Stomach (tissue), 9 donors: Measurements from ENCODE around the gene MCTP2. TPM values are rescaled to one million over a fixed set of nuclear protein-coding genes. Genes with fewer than 3 reads are reported as not detected.

ENCODE experiments used
- DNase-seq, 2 donors: peaks; one replicate each; pipeline versions ENCODE4 v3.0.0 to v3.0.0-alpha.2; 2013 to 2019
- H3K27ac ChIP-seq, 5 donors: fragments of 200-600 bp in 4 of 5; sonication (generic) in 4 of 5; one replicate each; pipeline ENCODE4 v1.5.1; 2013 to 2019; ENCODE audit warnings: mild to moderate bottlenecking in 1 of 5, moderate library complexity in 1 of 5
- H3K27me3 ChIP-seq, 3 donors: fragments of 200-600 bp; sonication (generic); one replicate each; pipeline ENCODE4 v1.5.1; 2017 to 2019; ENCODE audit warnings: mixed run types in 1 of 3
- H3K36me3 ChIP-seq, 4 donors: fragments of 200-600 bp; sonication (generic); 1 replicate in 3 of 4; 2 replicates in 1 of 4; pipeline ENCODE4 v1.5.1; 2016 to 2019
- H3K4me1 ChIP-seq, 4 donors: fragments of 200-600 bp; sonication (generic); one replicate each; pipeline ENCODE4 v1.5.1; 2016 to 2019
- H3K4me3 ChIP-seq, 4 donors: fragments of 200-600 bp; sonication (generic) in 3 of 4; one replicate each; pipeline ENCODE4 v1.5.1; 2016 to 2019; ENCODE audit warnings: mild to moderate bottlenecking in 1 of 4
- H3K9me3 ChIP-seq, 4 donors: fragments of 200-600 bp; sonication (generic); one replicate each; pipeline ENCODE4 v1.5.1; 2016 to 2019
- CTCF ChIP-seq, 7 experiments: fragments of 450-650 bp in 4 of 7; fragments of 200-600 bp in 3 of 7; sonication (generic) in 3 of 7; IDR thresholded peaks; one replicate each; pipeline ENCODE4 v1.5.1; 2016 to 2019; ENCODE audit warnings: antibody characterized with exemption in 7 of 7, control low read depth in 2 of 7, mild to moderate bottlenecking in 1 of 7
- EP300 ChIP-seq: sonication (generic); formaldehyde crosslinking; IDR thresholded peaks from one replicate; pipeline ENCODE4 v1.6.1; 2017; ENCODE audit warnings: antibody characterized with exemption
- POLR2A ChIP-seq, 4 donors: fragments of 450-650 bp; IDR thresholded peaks; one replicate each; pipeline ENCODE4 v1.6.1; 2016; ENCODE audit warnings: antibody characterized with exemption in 4 of 4, control low read depth in 2 of 4, mild to moderate bottlenecking in 1 of 4, moderate library complexity in 1 of 4
- POLR2AphosphoS5 ChIP-seq, 3 donors: sonication (generic); formaldehyde crosslinking; IDR thresholded peaks; one replicate each; pipeline ENCODE4 v1.6.1; 2016; ENCODE audit warnings: antibody characterized with exemption in 3 of 3
- WGBS, 5 donors: extraction: QIAGEN DNeasy Blood & Tissue Kit in 3 of 5; methylation state at CpG; one replicate each; pipeline versions ENCODE4 v1.1.5 to v1.1.7; 2013 to 2018; 5-methylcytosine and 5-hydroxymethylcytosine counted together
- intact Hi-C: fragments of 100-400 bp; cut with DNase I; formaldehyde crosslinking; loops from one replicate; pipeline ENCODE4 v1.15.1; 2023; ENCODE audit warnings: low total_unique reads
- polyA plus RNA-seq, 3 donors: library from polyadenylated mRNA; stranded (reverse); fragments of 200-250 nt; gene quantifications; one replicate each; pipeline ENCODE4 v1.2.3, GENCODE V29; 2013
- total RNA-seq, 5 donors: library from RNA; depleted of rRNA; stranded (reverse); fragments of >200 nt; gene quantifications; one replicate each; pipeline versions ENCODE4 v1.1.0 to v1.2.3, GENCODE V29; 2014 to 2016
- donor health status: healthy with polysubstance abuse.
- donor health status: Bipolar disorder and iron deficiency.
- donor health status: healthy.

MCTP2 gene
- total and polyA plus RNA-seq, 8 donors, result 2.8 to 62.4 (median 15.4) TPM

- Histone ChIP-seq H3K36me3 (no peaks in the 10 kb centered on the region), H3K9me3 (no peaks in the 10 kb centered on the region), H3K4me3 (no peak overlapping the region), H3K4me1 (peaks cover 0 to 10% (median 0%) of the 10 kb centered on the region in 4 donors), H3K27ac (no peak overlapping the region), H3K27me3 (no peaks in the 10 kb centered on the region)
- WGBS, 5 donors, result 78 to 91% (median 86%) methylated on average over 1 of the region's 1 CpG
- DNase-seq, result no peak
- no peak for TF ChIP-seq EP300
- TF ChIP-seq POLR2A (IDR thresholded peaks at IDR 0.05), result no peak
- TF ChIP-seq CTCF (IDR thresholded peaks at IDR 0.05), result no peak
- TF ChIP-seq POLR2AphosphoS5 (IDR thresholded peaks at IDR 0.05), result no peak
- intact Hi-C loops, result no loop called here
Observed at GRCh38 chr15:94259121-94259751, 27.9 kb downstream of the MCTP2 start.

- H3K27ac ChIP-seq, result no peak overlapping the region
- DNase-seq, result no peak
- peaks cover 0 to 7% (median 1%) of the 10 kb centered on the region in 4 donors for H3K4me1 ChIP-seq
- no peaks in the 10 kb centered on the region for H3K36me3 ChIP-seq
- no peaks in the 10 kb centered on the region for H3K9me3 ChIP-seq
- whole genome bisulfite sequencing, 5 donors, result 69 to 92% (median 79%) methylated on average over 3 of the region's 3 CpGs
- no peaks in the 10 kb centered on the region for H3K27me3 ChIP-seq
- intact Hi-C loops, result no loop called here
- TF ChIP-seq EP300 (no peak), CTCF (IDR thresholded peaks at IDR 0.05) (no peak), POLR2A (IDR thresholded peaks at IDR 0.05) (no peak), POLR2AphosphoS5 (IDR thresholded peaks at IDR 0.05) (no peak)
- no peak overlapping the region for H3K4me3 ChIP-seq
Observed at GRCh38 chr15:94259863-94260262, 28.5 kb downstream of the MCTP2 start.

GRCh38 chr15:94262201-94262600 is 30.8 kb downstream of the MCTP2 start:
- intact Hi-C loops, result no loop called here
- TF ChIP-seq POLR2A (IDR thresholded peaks at IDR 0.05) (no peak), CTCF (IDR thresholded peaks at IDR 0.05) (no peak), POLR2AphosphoS5 (IDR thresholded peaks at IDR 0.05) (no peak), EP300 (no peak)
- Histone ChIP-seq H3K36me3 (no peaks in the 10 kb centered on the region), H3K4me1 (peaks cover 0 to 6% (median 0%) of the 10 kb centered on the region in 4 donors), H3K4me3 (no peak overlapping the region), H3K9me3 (no peaks in the 10 kb centered on the region), H3K27me3 (no peaks in the 10 kb centered on the region), H3K27ac (no peak overlapping the region)
- WGBS, 5 donors, result 43 to 94% (median 43%) methylated on average over 1 of the region's 1 CpG
- DNase-seq, result no peak

GRCh38 chr15:94263341-94264273 is 32.2 kb downstream of the MCTP2 start:
- Histone ChIP-seq H3K36me3 (no peaks in the 10 kb centered on the region), H3K27ac (no peak overlapping the region), H3K4me3 (no peak overlapping the region), H3K9me3 (no peaks in the 10 kb centered on the region), H3K27me3 (no peaks in the 10 kb centered on the region), H3K4me1 (peaks cover 0 to 6% (median 0%) of the 10 kb centered on the region in 4 donors)
- WGBS, 5 donors, result 72 to 77% (median 75%) methylated on average over 7 of the region's 7 CpGs
- peak in 1 of 2 donors; percentile 25 for DNase-seq
- intact Hi-C loops, result no loop called here
- TF ChIP-seq EP300 (no peak), POLR2AphosphoS5 (IDR thresholded peaks at IDR 0.05) (no peak), CTCF (IDR thresholded peaks at IDR 0.05) (no peak), POLR2A (IDR thresholded peaks at IDR 0.05) (no peak)
